Measurements from ENCODE around the gene CDH4.

DNA sequence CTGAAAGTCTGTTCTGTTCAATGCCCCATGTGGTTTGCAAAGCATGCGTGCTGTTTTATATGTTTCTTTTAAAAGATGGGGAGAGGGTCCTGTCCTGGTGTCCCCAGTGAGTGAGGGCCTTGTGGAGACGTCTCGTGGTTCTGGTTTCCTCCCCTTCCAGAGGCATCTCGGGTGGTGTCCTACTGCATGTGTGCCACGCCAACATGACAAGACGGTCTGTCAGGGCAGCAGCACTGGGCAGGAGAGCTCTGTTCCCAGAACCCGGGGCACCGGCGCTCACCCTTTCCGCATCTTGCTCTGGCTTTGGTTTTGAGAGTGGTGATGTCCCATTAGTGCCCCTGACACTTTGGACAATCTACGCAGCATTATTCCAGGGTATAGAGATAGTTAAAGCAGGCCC, 275.6 kb downstream of the CDH4 start:
- TF ChIP-seq, protein P1, sequence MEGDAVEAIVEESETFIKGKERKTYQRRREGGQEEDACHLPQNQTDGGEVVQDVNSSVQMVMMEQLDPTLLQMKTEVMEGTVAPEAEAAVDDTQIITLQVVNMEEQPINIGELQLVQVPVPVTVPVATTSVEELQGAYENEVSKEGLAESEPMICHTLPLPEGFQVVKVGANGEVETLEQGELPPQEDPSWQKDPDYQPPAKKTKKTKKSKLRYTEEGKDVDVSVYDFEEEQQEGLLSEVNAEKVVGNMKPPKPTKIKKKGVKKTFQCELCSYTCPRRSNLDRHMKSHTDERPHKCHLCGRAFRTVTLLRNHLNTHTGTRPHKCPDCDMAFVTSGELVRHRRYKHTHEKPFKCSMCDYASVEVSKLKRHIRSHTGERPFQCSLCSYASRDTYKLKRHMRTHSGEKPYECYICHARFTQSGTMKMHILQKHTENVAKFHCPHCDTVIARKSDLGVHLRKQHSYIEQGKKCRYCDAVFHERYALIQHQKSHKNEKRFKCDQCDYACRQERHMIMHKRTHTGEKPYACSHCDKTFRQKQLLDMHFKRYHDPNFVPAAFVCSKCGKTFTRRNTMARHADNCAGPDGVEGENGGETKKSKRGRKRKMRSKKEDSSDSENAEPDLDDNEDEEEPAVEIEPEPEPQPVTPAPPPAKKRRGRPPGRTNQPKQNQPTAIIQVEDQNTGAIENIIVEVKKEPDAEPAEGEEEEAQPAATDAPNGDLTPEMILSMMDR (IDR thresholded peaks at IDR 0.05): no peak
- no peak for TF ChIP-seq POLR2A (IDR thresholded peaks at IDR 0.05)
- TF ChIP-seq POLR2AphosphoS5 (IDR thresholded peaks at IDR 0.05): no peak
- no peak for TF ChIP-seq EP300 (IDR thresholded peaks at IDR 0.05)
